Cardiac ventricle fibroblast (primary cell): Measurements from ENCODE around the gene LRRC30. TPM values are rescaled to one million over a fixed set of nuclear protein-coding genes. Genes with fewer than 3 reads are reported as not detected.

Experiments
- total RNA-seq: library from RNA; depleted of rRNA; stranded (reverse); fragments of >200 nt; gene quantifications from 2 replicates; pipeline ENCODE4 v1.2.3, GENCODE V29; 2015

LRRC30 gene
- total RNA-seq, result not detected in 2 replicates

GRCh38 chr18:7230626-7231349 is at the start of gene LRRC30:
LRRC30 (plus strand) TSS chr18:7231089; CDS start chr18:7231139, 50 bp downstream.

Other genes with a start within 250 kb of the LRRC30 start
- gene LAMA1, start 113.3 kb upstream of the LRRC30 start, total RNA-seq, result 16.5 and 21.8 TPM in 2 replicates